NCI-H510A (cell line): ENCODE data around the gene PON3.

Source experiments
- DNase-seq: peaks from one replicate; lab custom pipeline; 2025; lab: John Stamatoyannopoulos, UW

The PON3 gene

DNA sequence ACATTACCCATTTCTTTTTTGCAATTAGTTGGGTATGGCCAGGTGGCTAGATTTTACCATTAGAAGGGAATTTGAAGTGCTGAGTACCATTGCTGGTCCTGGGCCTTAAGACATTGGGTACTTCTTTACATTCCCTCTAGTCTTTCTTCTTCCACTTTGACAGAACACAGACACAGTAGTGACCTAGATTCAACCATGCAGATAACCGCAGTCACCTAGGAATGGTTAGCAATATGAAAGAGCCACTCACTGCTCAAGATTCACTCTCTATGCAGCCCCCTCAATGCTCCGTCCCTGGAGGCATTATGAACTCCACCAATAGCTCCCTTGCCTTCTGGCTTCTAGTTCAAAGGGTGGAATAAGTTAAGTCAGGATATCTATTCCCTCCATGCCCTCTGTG is 55.7 kb downstream of the PON3 start:
- no peak for DNase-seq

DNA sequence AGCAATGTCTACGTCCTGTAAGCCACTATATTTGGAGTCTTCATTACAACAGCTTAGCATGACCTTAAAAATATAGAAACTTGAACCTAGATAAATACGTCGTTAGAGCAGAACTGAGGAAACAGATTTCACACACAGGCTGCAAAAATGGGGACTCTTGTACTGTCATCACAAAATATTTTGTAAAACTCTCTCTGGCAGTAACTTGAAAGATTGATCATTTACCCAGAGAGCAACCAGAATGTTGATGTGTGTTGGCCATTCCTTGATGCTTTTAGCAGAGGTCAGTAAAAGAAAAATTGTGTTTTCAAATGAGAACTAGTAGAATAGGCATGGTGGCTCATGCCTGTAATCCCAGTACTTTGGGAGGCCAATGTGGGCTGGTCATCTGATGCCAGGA is 57.3 kb downstream of the PON3 start:
- no peak for DNase-seq

DNA sequence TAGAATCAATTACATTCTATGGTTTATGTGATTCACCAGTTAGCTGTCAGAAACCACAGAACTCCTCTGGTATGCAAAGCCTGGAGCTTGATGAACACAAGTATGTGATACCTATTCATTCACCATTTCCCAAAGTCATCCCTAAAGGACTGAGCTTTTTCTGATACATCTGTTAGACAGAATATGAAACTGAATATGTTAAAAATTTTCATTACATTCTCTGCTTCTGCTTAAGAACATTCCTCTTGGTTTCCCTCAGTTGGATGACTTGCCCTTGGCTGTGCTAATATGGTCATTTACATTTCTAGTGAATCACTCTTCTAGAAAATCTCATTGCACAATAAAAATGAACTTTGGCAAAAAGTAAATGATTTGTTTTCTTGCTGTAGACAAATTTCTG is 61.1 kb downstream of the PON3 start:
- DNase-seq, result no peak

DNA sequence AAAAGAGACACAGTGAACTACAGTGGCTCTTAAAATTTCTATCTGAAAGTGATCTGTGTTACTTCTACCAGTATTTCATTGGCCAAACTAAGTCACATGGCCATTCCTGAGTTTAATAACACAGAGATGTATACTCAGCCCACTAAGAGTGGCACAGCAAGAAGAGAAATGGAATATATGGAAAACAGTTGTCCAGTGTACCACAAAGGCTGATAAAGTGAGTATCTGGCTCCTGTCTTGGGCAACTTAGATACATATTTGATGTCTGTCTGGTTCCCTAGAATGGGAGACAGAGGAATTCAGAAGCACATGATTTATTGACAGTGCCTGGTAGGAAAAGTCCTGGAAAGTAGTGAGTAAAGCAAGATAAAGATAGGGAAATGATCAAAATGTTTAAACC is 61.7 kb downstream of the PON3 start:
- no peak for DNase-seq

DNA sequence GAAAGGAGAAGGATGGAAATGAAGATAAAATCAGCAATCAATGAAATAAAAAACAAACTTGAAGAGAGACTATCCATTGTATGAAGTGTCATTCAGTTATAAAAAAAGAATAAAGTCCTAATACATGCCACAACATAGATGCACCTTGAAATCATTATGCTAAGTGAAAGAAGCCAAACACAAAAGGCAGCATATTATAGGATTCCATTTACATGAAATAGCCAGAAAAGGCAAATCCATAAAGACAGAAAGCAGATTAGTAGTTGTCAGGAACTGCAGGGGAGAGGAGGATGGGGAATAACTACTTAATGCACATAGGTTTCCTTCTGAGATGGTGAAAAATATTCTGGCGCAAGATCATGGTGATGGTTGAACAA is 65.2 kb downstream of the PON3 start:
- no peak for DNase-seq

DNA sequence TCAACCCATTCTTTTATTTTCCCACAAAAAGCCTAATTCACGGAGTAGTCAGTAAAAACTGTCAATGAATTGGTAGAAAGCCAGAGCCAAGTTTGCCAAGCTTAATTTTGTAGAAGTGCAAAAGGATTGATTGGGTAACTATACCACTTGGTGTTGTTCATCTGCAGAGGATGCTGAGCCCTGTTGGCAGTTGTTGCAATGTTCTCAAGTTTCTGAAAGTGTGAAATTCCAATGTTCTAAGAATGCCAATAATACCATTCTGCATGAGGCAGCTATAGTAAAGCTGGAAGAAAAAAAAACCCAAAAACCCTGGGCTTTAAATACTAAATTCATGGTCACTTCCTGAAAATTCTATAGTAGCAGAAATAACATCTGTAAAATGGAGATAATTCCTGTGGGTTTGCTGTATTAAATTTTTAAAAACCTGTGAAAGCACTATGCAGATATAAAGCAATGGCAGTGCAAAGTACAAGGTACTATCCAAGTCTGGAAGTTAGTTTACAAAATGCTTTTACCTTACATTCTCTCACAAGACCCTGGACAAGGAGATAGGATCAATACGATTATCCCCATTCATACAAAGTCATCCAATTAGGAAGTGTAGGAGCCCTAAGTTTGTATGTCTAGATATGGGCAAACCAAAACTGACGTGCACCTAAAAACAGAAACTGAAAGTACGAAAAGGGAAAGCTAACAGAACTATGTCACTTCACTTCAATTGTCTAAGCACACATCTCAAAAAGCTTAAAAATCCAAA is 65.8 kb downstream of the PON3 start:
- no peak for DNase-seq

DNA sequence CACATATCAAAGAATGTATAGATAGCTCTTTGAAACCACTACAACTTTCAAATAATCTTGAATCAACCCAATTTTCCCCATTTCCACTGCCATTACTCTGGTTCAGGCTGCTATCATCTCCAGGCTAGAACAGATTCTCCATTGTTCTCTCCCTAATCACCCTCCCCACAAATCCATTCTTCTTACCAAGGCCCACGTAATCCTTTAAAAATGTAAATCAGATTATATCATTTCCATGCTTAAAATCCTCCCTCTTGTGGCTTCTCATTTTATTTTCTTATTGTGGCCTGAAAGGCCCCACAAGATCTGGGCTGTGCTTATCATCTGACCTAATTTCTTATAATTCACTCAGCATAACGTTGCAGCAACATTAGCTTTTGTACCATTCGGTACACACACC is 68.8 kb downstream of the PON3 start:
- DNase-seq, result no peak

DNA sequence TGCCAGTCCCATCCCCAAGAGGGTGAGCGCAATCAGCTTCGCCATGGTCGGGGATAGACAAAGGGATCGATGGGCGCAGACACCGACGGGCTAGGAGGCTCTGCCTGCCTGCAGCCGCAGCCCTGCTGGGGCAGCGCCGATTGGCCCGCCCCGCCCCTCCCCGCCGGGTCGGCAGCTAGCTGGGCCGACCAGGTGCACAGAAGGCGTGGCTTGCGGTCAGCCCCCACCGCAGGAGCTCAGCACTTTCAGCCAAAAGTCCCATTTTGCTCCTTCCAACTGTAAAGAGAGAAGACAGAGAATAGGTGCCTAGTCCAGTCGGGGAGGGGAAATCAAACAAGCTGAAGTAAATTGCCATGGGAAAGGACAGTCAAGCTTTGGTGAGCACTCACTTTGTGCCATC is 71.7 kb downstream of the PON3 start, which contains the start of gene PON1:
Gene PON1 (minus strand): TSS at position 102 of the 400 bp plus-strand sequence. CDS start 57 bp downstream, at position 45.
- no peak for DNase-seq

DNA sequence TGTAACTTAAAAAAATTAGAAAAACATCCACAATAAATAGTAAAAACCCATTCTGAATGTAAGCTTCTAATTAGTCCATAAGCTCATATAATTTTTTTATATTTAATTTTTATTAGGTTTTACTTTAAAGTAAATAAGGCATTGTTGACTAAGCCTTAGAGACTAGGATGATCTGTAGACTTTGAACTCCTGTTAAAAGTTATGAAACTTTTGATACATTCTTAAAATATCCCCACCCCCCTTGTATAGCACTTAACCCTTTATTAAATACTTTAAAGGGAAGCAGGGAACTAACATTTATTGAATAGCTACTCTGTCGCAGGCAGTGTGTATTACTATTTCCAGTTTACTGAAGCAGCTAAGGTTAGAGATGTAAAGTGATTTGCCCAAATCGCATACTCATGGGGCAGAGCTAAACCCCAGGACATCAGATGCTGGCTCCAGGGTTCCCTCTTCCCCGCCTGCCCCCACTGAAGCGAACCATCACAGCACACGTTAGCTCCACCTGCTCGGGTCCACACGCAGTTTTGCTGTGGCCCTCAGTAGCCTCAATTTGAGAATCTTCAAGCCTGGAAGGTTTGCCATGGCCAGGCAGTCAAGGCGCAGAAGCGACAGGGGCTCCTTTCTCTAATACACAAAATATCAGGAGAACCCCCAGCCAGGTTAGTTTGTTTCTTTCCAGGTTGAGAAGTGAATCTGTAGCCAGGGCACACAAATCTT is 72.6 kb downstream of the PON3 start:
- no peak for DNase-seq

DNA sequence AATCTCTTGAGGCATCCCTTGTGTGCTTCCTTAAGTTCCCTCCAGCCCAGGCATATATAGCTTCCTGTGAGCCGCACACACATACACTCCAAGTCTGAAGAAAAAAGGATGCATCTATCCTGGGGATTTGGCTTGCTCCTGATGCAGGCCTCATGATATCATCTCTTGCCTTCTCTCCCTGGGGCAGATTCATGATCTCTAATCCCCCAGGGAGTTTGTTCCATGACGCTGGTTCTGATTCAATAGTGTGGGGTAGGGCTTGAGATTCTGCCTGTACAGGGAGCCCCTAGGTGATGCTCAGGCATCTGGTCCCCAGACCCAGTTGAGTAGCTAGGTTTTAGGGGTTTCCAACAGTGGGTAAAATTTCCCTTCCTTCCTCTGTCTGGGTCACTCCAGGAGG is 73.3 kb downstream of the PON3 start:
- DNase-seq, result no peak

DNA sequence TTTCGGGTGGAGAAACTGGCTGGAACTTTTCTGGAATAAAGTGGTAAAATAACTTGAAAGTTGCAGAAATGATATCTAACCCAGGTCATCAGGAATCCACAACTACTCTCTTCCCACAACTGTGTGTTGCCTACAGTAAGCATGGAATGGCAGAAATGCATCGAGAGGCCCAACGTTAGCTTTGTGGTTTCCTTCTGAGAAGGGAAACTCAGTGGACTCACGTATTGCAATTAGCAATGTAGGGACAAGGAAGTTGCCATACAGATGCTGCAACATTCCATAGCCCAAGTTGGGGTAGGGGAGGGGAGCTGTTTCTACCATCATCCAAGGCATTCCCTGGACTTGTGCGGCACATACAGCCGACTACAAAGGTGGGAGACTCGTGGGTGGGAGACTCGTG is 73.8 kb downstream of the PON3 start:
- DNase-seq, result no peak

DNA sequence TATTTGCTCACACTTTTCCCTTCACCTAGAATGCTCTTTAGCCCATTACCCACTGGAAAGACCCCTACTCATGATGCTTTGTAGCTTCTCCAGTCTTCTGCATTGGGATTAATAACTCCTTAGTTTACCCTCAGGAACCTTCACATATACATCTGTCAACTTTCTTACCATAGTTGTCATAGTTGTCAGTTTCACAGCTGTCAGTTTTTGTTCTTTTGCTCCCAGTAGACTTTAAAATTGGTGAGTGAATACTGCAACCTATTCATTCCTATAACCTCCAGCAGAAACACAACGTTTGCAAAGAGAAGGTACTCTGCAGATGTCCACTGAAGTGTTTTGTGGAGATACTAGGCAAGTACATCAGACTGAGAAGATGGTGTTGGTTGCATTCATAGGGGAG is 74.5 kb downstream of the PON3 start:
- DNase-seq, result no peak

DNA sequence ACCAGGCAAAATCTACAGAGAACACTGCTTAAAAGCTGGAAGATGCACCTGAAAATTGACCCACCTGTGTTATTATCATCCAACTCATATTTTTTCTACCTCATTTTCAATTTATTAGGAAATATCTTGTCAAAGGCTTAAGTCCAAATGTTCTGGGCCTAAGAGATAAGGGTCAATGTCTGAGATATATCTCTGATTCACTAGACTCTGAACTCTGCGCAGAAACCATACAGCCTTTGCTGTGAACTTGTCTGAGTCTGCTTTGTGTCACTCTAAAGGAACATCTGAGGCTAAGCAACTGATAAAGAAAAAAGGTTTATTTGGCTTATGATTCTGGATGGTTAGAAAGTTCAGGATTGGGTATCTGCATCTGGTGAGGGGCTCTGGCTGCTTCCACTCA is 75.5 kb downstream of the PON3 start:
- no peak for DNase-seq

DNA sequence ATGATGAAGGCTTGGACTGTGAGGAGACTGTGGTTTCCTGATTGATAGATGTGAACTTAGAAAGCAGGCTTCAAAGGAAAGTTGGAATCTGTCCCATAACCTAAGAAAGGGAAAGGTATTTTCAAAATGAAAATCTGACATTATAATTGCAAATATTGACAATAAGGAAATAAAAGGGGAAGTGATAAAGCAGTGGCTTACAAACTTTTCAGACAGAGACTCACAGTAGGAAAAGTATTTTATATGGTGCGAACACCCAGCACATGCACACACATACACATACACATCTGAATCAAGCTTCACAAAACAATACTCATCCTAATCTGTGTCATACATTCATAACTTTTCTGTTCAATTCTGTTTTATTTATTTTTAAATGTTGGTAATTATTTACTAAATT is 76.6 kb downstream of the PON3 start:
- DNase-seq, result no peak

DNA sequence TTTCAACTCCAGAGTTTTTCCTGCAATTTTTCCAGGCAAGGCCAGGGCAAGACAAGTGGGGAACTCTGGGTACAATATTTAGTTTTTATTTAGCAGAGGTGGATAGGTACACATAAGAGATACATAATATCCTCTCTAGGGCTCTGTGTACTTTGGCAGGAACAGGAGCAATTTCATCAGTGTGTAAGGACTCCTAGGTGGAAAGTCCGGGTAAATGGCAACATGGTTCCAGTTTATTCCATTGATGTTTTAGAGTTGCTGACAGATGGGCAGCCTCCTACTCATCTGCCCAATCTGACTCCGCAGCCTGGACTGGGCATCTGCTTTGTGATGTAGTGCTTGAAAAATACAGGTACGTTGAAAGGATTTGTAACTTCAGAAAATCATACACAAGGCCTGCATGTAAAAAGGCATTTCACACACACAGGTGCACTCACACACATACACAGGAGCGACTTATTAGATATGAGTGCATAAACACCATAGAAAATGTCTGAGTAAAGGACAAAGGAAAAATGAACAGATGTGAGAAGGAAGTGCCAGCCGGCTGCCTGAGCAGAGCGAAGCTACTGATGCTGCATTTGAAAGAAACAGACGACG is 77.6 kb downstream of the PON3 start:
- no peak for DNase-seq

DNA sequence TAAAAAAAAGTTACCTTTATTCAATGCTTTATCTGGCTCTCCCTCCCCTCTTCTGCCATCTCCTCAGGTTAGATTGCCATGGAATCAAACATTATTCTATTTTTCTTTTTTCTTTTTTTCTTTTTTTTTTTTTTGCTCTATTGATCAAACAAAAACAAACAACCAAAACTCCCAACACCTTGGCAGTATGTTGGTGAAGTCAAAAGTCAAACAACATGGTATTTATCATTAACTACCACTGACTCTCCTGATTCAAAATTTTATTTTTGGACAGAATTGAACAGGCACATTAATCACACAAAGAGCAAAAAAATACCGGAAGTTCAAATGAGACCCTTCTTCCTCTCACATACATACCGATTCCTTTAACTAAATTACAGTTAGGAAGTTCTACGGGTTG is 78.2 kb downstream of the PON3 start:
- no peak for DNase-seq

DNA sequence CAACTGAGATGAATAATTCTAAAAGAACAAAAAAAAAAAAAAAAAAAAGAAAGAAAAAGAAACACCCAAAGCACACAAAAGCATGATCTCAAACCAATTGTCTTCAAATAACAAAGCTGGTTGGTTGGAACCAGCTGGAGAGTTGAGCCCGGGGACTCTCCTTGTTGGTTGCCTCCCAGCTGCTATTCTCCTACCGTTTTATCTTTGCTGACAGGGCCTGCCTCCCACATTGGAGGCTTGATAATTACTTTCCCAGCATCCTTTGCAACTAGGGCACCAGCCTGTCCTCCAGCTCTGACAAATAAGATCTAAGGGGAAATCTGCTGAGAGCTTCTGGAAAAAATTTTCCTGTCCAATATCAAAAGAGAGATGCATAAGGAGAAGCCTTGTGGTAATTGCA is 78.6 kb downstream of the PON3 start:
- no peak for DNase-seq

DNA sequence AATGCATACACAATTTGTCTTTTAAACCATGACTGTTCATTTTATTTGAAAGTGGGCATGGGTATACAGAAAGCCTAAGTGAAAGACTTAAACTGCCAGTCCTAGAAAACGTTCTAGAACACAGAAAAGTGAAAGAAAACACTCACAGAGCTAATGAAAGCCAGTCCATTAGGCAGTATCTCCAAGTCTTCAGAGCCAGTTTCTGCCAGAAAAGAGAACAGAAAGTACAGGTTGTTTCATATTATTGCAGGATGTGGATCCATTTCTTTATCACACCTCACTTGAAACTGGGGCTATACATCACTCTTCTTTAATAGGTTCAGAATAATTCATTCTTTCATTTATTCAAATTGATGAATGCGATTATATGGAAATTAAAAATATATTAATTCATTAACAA is 79.6 kb downstream of the PON3 start:
- DNase-seq, result no peak

DNA sequence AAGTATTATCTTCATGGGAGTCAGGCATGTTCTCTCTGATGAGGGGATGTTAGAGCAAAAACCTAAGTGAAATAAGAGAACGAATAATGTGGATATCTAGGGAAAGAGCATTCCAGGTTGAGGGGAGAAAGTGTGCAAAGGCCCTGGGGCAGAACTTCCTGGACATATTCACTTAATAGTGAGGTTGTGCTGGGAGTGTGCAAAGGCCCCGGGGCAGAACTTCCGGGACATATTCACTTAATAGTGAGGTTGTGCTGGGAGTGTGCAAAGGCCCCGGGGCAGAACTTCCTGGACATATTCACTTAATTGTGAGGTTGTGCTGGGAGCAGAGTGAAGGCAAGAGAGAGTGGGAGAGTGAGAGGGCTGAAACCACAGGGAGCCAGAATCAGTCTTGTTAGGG is 83.6 kb downstream of the PON3 start:
- no peak for DNase-seq

DNA sequence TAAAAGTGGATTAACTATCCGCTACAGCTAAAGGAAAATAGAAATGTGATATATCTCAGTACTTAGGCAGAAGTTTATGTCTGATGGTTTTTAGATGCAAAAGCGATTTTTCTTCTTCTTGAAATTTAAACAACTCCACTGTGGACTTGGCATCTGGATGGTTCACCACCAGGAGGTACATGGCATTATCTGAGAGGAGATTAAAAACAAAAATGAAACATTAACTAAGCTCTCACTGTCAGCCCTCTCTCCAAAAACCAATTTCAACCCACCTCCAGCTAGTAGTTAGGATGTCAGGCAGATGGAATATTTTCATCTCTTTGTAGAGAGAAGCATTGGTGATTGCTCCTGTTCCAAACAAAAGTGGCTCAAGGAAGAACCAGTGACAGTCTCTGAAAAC is 84.8 kb downstream of the PON3 start:
- DNase-seq, result no peak

DNA sequence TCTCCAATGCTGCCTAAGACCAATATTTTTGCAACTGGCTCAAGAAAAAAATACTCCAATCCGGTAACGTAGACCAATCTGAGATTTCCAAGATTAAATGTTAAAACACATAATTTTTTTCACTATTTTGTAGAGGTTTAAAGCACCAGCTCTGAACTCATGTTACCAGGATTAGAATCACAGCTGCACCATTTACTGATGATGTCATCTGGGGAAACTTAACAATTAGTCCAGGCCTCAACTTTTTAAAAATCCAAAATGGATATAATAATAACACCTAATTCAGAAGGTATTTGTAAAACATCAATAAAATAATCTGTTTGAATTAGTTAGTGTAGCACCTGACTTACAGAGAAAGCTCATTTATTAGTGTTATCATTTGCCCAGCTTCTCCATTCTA is 86.2 kb downstream of the PON3 start:
- DNase-seq, result no peak
